ENCODE measurements around the gene RASAL2.

DNA sequence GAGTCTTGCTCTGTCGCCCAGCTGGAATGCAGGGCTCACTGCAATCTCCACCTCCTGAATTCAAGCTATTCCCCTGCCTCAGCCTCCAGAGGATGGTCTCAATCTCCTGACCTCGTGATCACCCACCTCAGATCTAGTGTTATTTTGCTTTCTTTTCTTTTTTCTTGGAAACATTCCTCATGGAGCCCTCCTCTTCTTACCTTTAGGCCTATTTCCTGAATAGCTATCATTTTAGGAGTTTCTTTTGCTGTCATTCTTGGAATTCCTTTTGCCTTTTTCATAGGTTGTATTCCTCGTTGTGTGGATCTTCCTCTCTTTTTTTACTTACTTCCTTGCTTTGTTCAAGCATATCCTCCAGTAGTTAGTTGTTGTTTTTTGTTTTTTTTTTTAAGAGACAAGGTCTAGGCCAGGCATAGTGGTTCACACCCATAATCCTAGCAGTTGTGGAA lies 173.8 kb downstream of the RASAL2 start:
- TF ChIP-seq, protein P1, sequence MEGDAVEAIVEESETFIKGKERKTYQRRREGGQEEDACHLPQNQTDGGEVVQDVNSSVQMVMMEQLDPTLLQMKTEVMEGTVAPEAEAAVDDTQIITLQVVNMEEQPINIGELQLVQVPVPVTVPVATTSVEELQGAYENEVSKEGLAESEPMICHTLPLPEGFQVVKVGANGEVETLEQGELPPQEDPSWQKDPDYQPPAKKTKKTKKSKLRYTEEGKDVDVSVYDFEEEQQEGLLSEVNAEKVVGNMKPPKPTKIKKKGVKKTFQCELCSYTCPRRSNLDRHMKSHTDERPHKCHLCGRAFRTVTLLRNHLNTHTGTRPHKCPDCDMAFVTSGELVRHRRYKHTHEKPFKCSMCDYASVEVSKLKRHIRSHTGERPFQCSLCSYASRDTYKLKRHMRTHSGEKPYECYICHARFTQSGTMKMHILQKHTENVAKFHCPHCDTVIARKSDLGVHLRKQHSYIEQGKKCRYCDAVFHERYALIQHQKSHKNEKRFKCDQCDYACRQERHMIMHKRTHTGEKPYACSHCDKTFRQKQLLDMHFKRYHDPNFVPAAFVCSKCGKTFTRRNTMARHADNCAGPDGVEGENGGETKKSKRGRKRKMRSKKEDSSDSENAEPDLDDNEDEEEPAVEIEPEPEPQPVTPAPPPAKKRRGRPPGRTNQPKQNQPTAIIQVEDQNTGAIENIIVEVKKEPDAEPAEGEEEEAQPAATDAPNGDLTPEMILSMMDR (IDR thresholded peaks at IDR 0.05): no peak
- TF ChIP-seq POLR2A (IDR thresholded peaks at IDR 0.05) (no peak), POLR2AphosphoS5 (IDR thresholded peaks at IDR 0.05) (no peak)
